Measurements from ENCODE around the gene ZMIZ1.

ZMIZ1 gene

DNA sequence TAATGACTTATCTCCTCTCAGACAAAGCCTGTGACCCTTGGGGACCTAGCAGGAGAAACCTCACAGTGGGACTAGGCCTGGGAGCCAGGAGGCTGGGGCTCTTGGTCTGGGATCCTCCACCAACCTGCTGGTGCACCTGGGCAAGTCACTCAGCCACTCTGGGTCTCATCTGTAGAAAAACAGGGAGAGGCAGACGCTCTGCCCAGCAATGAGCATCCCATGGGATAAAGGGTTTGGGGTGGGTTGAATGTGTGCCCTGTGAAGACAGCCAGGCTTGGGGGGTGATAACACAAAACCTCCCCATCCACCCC, 81.6 kb downstream of the ZMIZ1 start:
- DNase-seq (ENCODE audit: low read depth in 2 of 2), result no peak

DNA sequence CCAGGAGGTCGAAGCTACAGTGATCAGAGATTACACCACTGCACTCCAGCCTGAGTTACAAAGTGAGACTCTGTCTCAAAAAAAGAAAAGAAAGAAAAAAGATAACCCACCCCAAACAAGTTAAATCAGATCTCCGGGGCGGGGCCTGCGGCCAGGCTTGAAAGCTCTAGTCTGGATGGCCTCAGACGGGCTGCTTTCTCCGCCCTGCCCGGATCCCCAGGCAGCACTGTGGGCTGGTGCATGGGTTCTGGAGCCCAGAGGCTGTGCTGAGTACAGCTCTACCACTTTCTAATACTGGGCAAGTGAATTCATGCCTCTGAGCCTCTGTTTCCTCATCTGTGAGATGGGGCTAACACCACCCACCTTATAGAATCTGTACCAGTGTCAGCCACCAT, 83.7 kb downstream of the ZMIZ1 start:
- no peak for DNase-seq (ENCODE audit: low read depth in 2 of 2)

DNA sequence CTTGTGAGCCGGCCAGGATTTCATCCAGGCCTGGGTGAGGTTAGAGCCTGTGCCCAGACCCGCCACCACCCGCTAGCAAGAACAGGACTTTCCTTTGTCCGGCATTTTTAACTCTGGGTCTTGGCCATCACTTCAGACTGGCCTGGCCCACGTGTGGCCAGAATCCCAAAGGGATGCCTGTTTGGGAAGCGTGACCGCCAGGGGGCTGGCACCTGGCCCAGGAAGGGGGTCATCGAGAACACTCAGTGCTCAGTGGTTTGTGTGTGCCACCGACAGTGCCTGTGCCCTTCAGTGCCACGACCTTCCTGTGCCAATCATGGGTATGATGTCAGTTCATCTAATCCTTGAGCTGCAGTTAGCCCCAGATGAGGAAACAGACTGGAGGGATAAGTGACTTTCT, 85.0 kb downstream of the ZMIZ1 start:
- no peak for DNase-seq (ENCODE audit: low read depth in 2 of 2)

DNA sequence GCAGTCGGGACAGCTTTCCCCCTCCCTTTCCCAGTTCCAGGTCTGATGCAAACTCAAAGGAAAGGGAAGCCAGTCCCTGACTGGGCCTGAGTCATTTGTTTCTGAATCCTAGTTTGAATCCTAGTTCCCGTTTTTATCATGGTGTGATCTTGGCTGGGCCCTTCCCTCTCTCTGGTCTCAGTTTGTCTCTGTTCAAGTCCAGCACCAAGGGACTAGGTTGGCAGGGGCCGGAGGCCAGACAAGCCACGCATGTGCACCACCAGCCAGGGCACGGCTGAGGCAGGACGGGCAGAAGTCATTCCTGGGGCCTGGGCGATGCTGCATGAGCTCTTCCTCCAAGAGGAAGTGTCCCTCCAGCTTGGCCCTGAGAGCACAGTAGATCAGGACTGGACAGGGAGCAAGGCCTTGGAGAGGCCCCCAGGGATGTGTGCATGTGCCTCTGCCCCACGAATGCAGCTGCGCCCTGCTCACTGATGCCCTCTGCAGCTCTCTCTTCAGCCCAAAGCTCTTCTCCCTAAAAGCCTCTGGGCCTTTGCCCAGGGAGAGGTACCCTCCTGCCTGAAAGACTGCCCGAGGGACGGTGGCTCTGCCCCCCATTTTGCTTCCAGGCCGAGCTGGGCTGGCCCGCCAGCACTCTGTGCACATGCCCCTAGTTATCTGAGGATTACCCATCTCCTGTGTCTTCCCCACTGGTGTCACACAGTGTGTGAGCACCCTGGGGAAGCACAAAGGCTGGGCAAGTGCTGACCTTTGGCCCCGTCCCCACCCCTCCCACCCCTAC, 86.7 kb downstream of the ZMIZ1 start:
- DNase-seq (ENCODE audit: low read depth in 2 of 2), result no peak

DNA sequence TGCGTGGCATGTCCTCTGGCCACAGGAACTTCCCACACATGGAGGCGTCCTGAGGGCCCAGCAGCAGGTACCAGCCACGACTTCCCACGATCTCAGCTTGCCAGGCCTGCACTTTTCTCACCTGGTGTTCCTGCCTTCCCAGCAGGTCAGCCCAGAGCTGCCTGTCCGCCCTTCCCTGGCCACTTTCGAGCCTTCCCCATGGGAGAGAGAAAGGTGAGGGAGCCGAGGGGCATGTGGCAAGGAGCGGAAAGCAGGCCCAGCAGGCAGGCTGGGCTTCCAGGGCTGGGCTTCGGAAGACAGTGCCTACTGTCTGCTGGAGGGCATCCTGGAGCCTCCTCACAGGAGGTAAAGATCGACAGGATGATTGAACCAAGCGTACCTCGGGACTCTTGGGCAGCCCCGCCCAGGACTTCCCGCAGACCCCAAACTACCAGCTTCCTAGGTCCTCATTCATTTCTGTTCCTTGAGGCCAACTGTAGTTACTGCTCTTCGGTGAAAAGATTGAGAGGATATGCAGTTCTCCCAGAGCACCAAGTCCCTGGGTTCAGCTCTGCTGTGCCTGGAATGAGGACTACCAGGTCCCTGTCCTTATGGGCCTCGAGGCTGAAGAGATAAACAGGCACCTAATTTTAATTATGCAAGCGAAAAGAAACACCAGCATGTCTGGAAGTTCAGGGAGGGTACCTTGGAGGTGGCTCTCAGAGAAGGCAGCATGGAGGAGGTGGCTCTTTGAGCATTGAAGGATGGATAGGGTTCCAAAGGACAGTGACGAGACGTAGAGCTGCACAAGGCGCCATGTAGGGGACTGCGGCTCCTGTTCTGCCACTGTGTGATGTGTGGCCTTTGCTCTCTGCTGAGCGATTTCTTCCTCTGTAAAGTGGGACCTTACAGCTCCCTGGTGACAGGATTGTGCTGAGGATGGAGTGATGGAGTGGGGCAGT, 87.8 kb downstream of the ZMIZ1 start:
- no peak for DNase-seq (ENCODE audit: low read depth in 2 of 2)

DNA sequence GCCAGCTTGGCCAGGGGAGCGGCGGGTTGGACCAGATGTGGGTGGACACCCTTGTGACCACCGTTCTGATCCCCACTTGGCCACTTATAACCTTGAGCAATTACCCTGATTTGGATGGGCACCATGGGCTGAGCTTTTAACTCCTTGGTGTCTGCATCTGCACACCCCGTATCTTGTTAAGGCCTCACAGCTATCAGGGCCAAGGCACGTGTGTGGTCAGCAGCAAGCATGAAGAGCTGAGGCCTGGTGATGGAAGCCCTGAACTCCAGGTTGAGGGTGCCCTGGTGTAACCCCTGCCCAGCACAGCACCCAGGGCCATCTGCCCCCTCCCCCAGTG, 89.2 kb downstream of the ZMIZ1 start:
- DNase-seq (ENCODE audit: low read depth in 2 of 2), result no peak

DNA sequence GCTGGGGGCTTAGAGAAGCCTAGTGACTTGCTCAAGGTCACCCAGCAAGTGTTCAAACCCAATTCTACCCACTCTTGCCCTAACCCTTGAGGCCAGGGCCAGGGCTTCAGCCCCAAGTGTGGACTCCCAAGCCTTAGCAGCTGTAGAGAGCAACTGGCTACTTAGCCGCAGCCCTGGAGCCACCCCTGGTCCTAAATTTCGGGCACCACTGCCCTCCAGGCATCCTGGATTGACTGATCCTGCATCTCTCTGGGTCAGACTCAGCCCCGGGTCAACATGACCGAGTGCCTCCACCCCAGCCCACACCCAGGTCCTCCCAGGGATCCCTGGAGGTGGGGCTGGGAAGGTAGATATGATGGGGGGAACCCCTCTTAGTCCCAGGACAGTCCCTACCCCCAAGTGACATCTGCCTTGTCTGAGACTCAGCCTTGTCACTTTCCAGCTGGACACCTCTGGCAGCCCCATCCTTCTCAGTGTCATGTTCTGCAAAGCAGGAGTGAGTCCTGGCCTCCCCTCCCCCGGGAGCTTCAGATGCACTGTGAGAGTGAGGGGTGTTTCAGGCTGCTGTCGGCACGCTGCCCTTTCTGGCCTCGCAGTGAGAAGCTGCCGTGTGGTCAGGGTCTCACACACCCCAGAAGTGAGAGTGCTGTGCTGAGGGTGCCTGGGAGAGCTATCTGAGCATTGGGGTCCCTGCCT, 89.8 kb downstream of the ZMIZ1 start:
- no peak for DNase-seq (ENCODE audit: low read depth in 2 of 2)

DNA sequence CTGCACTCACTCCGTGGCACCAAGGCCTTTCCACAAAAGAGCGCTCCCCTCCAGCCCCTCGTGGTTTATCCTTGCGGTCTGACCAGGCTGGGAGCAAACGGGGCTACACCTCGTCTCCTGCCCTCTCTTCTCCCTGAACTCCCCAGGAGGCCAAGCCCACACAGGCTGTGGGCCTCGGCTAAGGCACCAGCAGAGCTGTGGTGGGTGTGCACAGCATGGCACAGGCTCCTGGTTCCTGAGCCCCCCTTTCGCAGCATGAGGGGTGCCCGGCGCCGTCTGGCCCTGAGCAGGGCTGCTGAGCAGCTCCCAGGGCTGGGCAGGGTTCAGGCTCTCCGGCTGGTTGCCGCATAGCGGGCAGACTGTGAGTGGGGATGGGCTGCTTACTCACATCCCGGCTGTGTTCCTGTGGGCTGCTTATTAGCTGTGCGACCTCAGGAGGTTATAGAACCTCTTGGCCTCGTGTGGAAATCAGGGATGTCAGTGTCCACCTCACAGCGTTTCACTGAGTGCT, 90.4 kb downstream of the ZMIZ1 start:
- DNase-seq (ENCODE audit: low read depth in 2 of 2), result no peak

DNA sequence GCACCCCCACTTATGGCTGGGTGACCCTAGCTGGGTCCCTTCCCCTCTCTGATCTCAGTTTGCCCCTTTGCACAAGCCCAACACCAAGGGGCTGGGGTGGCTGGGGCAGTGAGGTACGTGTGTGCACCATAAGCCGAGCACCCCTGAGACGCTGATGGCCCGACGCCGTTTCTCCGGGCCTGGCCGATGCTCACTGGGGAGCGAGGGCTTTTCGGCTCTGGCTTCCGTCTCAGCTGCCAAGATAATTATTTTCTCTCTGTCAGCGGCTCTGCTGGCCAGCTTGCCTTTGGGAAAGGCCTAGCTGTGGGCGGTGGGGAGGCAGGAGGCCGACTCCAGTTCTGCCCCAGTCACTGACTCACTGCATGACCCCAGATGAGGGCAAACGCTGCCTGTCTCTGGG, 91.0 kb downstream of the ZMIZ1 start:
- DNase-seq (ENCODE audit: low read depth in 2 of 2), result no peak

DNA sequence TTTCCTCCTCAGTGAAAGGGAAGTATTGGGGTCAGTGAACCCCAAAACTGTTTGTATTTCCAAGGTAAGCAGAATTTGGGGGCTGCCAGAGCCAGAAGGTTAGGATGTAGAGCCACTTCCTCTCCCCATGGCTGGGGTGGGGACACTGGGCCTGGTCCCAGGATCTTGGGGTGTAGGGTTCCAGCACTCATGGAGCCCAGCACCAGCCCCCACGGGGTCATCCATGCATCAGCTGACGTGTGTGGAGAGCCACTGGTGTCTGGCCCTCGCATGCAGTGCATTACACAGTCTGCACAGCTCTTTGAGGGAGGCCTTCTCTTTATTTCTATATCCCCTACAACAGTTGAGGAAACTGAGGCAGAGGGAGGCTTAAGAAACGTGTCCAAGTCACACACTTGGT, 91.4 kb downstream of the ZMIZ1 start:
- no peak for DNase-seq (ENCODE audit: low read depth in 2 of 2)

DNA sequence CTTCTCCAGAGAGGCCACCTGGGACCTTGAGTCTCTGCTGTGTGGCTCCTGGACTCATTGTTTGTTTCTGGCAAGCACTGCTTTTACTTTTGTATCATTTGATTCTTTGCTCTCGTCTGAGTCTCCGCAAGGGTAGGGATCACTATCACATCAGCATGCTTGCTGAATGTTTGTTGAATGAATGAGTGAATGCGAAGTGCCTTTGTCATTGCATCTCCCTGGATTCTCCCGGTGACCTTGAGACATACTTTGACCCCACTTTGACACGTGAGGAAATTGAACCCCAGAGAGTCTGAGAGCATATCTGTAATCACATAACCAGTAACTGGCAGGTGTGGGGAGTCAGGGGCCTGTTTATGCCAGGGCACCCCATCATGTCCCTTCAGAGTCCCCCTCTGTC, 92.8 kb downstream of the ZMIZ1 start:
- no peak for DNase-seq (ENCODE audit: low read depth in 2 of 2)

DNA sequence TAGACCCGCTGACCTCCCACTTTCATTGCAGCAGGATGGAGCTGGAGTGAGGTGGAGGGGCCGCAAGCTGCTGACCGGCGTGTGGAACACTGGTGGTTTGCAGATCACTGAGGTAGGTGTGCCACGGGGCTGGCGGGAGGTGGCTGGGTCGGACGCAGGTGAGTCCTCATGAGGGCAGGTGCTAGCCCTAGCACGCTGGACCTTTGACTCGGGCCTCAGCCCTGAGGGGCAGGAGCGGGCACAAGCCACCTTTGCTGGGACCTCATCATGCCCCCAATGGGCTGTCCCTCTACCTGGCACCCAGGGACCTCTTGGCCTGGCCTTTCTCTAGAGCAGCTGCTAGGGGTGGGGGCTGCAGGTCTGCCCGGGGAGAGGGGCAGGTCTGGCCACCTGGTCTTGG, 93.3 kb downstream of the ZMIZ1 start:
- DNase-seq (ENCODE audit: low read depth in 2 of 2), result no peak

DNA sequence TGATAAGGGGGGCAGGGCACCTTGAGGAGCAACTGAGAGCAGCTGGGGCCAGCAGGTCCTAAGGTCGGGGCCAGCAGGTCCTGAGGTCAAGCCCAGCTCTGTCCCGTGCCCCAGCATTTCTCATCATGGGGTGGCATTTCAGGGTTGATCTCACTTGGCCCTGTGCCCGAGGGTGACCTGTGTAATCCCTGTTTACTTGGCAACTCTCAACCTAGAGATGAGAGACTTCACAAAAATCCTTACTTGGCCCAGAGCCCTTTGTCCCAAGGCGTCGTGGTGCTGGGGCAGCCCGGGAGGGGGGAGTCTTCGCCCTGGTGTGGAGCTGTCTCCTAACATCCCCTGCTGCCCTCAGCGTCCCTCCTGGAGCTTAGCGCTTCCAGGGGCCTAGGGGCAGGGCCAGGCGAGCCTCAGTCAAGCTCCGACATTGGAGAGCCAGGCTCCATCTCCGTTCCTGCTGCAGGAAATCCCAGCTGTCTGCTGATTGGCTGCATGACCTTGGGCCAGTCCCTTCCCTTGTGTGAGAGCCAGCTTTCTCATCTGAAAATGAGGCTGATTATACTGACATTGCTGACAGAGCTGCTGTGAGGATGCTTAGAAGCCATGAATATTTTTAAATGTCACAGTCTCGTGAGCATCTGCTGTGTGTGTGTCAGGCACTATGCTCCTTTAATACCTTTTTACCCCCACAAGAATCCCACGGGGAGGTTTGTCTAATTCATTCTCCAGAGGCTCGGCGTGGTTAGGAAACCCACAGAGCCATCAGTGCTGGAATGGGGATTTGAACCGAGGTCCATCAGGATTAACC, 94.3 kb downstream of the ZMIZ1 start:
- DNase-seq (ENCODE audit: low read depth in 2 of 2), result no peak

DNA sequence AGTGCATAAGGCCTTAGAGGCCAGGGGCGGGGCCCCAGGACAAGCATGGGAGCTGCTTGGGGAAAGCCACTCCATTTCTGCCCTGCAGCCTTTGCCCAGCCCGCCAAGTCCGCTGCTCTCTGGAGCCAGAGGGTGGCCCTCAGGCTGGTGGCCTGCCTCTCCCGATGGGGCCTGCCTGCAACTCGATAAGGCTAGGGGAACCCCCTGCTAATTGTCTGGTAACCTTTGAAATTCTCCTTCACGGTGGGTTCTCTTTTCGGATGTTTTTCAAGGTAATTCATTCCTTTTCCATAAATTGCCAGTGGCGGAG, 94.9 kb downstream of the ZMIZ1 start:
- DNase-seq (ENCODE audit: low read depth in 2 of 2), result no peak

DNA sequence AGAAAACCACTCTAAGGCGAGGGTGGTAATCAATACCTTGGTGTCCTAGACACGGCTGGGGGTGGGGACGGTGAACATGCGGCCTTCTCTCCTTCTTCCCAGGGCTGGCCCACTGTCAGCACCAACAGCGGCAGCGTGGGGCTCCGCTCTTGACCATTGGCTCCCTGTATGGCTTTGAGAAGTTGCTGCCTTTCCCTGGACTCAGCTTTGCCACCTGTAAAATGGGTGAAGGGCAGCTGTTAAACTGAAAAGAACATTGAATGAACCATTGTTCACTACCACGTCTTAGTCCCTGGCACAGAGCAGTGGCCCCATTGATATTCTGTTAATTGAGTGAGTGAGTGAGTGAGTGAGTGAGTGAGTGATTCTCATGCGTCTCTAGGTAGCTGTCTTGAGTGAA, 95.3 kb downstream of the ZMIZ1 start:
- DNase-seq (ENCODE audit: low read depth in 2 of 2), result no peak

DNA sequence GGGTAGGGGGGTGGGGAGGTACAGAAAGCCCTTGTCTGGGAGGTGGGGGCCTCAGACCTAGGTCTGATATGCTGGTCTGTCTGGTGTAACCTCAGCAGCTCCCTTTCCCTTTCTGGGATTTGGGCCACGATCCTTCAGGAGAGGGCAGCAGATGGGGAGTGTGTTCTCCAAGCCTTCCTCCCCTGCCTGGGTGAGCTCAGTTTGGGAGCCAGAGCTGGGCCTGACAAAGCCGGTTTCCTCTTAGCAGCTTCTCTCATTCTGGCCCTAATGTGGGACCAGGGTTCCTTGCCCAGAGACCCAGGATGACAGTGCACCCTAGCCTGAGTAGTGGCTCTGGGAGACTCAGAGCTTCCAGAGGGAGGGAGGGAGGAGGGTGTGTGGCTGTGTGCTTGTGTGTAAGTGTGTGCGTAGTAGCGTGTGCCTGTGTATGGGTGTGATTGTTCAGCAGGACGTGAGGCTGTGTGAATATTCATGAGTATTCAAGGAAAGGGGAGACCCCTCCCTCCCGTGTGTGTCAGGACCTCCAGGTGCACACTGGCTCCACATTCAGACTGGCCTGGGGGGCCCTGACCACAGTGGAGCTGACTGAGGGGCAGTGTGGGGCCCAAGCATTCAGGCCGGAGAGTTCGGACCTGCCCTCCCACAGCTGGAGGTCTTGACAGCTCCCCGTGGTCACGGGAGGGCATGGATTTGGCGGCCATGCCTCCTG, 96.5 kb downstream of the ZMIZ1 start:
- no peak for DNase-seq (ENCODE audit: low read depth in 2 of 2)

DNA sequence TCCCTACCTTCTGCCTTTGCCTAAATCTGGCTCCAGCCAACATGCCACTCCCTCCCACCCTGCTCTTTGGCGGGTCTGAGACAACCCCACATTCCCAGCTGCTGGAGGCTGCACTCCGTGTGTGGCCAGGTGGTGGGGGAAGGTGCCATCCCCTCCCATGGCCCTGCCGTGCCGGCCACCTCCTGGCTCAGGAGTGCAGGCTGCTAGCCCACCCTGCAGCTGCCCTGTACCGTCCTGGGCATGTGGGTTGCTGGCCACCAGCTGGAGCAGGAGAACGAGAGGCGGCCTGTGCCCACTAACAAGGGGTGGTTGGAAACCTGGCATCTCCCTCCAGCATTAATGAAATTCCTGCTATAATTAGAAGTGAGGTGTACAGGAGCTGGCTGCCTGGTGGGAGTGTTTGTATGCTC, 97.6 kb downstream of the ZMIZ1 start:
- no peak for DNase-seq (ENCODE audit: low read depth in 2 of 2)

DNA sequence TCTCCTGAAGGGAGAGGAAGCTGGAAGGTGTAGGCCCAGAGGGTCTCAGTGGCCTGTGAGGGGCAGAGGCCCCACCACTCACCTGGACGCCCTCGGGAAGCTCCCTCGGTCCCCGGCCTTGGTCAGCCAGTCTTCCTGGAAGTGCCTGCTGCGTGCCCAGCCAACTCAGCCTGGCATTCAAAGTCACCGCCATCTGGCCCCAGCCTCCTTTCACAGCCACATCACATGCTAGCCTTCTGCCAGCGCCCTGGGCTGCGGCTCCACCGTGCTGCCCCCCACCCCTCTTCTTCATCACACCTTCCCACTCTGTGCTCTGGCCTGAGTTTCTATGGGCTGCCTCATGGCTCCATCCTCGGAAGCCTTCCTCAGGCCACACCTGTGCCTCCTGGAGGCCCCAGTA, 98.0 kb downstream of the ZMIZ1 start:
- no peak for DNase-seq (ENCODE audit: low read depth in 2 of 2)

DNA sequence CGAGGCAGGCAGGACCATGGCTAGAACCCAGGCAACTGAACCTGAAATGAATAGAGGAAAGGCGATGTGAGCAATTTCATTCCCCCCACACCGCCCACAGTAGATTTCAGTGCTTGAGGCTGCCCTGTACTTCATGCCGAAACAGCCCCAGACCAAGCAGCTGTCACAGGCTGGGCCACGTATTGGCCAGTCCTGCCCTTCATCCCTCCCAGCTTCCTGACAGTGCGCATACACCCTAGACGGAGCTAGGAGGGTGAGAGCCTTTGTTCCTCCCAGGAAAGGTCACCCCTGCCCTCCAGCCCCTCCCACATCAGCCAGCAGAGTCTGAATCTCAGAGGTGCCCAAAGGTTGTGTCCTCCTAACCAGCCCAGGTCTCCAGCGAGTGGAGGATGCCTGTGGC, 98.8 kb downstream of the ZMIZ1 start:
- DNase-seq (ENCODE audit: low read depth in 2 of 2), result no peak

DNA sequence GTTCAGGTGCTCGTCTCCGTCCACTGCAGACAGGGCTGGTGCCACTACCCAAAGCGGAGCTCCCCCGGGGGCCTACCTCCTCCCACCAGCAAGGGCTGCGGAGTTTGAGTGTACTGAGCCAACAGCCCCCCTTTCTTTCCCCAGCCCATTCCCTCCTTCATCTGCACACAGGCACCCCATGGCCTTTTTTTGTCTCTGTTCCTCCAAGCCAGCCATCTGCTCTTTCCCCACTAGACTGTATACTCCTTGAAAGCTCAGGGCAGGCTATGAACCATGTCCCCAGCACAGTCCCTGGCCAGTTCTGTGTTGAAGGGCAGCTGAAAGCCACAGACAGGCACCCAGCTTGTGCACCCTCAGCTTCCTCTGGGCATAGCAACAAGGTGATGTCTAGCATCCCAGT, 99.4 kb downstream of the ZMIZ1 start:
- DNase-seq (ENCODE audit: low read depth in 2 of 2), result no peak

DNA sequence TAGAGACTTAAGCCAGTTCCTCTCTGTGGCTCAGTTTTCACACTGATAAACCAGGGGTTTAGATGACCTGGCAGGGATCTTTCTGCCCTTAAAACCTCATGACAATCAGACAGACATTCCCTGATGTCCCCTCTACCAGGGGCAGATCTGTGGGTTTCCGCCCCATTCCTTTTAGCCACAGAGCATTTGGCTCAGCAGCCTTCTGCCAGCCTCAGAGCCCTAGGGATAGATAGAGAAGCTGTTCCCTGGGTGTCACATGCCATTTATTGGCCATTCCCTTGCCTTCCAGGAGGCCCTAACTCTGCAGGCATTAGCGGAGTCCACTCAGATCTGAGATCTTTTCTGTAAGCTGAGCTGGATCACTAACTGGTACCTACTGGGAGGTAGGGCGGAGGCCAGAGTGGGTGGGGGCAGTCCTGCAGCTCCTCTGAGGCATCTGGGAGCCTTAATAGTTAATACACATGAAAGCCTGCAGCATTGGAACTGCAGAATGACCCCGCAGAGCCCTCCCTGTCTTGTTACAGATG, 101.5 kb downstream of the ZMIZ1 start:
- DNase-seq (ENCODE audit: low read depth in 2 of 2), result no peak

All from fibroblast of skin of left biceps (primary cell).